HG02981 (cell line): ENCODE data around the gene TMEM198.
A peak's percentile ranks its signal among the peaks of the same experiment; 100 is the strongest.

Source experiments
- ATAC-seq: cut with Tn5 transposase; IDR thresholded peaks from one replicate; pipeline ENCODE4 v1.9.1; 2021; ENCODE audit warnings: mild to moderate bottlenecking, moderate library complexity; ENCODE audit not compliant: unreplicated experiment

The TMEM198 gene

GRCh38 chr2:219508971-219509779, 34.7 kb upstream of the TMEM198 start:
- peak; percentile 23 for ATAC-seq

DNA sequence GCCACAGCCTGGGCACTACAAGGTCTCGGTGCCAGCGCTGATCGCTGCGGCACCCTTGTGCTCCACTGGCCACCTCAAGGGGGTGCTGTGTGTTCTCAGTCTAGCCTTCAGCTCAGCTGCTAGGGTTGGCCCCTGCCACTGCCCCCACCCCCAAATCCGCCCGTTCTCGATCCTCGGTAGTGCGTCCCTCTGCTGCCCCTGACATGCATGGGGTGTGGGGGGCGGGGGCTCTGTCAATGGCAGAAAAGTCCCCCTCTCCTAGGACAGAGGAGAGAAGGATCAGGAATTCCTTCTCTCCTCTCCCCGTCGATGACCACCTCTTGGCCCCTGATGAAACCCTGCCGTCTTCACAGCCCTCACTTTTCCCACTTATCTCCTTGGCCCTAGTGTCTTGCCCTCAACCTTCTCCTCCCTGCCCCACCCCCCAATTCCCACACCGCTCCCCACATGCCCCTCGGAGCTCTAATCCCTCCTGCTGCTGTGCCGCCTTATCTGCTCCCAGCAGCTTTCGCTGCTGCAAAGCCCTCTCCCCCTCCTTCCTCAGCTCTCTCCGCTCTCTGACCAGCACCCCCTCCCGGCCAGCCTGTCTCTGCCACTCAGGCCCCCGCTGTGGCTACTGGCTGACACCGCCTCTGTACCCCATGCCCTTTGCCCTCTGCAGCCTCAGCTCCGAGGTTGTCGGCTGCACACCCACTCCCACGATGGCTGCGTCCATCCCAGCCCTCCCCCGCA, 33.9 kb upstream of the TMEM198 start:
- peak; percentile 63 for ATAC-seq

DNA sequence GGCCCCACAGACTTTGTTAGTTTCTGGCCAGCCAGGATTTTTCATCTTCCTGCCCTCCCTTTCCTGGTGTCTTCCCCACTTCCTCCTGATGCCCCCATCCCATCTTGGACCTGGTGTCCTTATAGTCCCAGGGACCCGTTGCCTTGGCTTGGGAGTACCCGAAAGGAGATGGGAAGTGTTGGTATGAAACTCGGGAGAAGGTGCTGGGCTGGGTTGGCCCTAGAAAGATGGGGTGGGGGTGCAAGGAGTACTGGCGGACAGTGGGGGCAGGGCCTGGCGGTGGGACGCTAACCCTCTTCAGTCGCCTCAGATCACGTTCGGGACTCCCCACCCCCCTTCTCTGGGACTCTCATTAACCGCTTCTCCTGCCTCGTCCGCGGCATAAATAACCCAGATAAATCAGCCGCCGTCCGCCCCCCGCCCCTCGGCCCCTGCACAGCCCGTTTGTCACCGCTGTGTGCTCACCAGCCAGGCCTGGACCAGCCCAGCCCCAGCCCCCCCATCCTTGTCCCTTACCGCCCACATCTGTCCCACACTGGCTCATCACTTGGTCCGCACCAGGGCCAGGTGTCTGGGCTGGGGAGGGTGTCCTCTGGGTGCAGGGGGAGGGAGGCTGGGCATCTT, 33.2 kb upstream of the TMEM198 start:
- no peak for ATAC-seq

- no peak for ATAC-seq
Measured at GRCh38 chr2:219511547-219512325, 32.1 kb upstream of the TMEM198 start.

GRCh38 chr2:219512524-219513216, 31.2 kb upstream of the TMEM198 start:
- no peak for ATAC-seq

- ATAC-seq: no peak
Measured at GRCh38 chr2:219513787-219514186, 30.0 kb upstream of the TMEM198 start.

GRCh38 chr2:219514196-219514761, 29.5 kb upstream of the TMEM198 start, which contains the start of gene ASIC4:
Gene ASIC4 (plus strand): TSS chr2:219514482. CDS start chr2:219514725, 243 bp downstream.
- no peak for ATAC-seq

- no peak for ATAC-seq
Measured at GRCh38 chr2:219514836-219515235, 29.0 kb upstream of the TMEM198 start.

DNA sequence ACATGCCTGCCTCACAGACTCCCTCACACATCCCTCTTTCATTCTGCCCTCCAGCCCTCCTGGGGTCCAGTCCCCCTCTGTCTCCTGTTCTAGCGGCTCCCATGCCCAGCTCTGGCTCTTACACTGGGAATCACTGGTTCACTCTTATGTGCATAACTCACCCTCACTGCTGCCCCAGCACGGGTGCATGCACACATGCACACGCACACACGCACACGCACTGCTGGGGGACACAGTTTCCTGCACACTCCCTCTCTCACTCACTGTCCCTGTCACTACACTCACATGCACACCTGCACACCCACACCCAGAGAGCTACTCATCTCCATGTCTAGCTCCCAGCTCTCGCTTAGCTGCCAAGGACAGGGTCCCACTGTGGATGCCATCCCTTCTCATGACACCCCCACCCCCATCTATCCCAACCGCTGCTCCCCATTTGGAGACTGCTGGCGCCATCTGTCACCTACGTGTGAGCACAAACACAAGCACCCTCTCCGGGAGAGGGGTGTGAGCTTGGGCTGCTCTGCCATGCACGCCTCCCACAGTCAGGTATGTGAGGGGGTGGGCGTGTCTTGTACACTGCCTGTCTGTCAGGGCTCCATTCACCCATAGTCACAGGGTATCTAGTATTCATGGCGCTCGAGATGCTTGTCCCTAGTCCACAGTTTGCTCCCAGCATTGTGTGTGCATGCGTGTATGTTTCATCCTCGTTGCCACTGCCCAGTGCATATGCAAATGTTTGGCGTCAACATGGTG, 27.8 kb upstream of the TMEM198 start:
- no peak for ATAC-seq

- ATAC-seq: no peak
Measured at GRCh38 chr2:219516888-219517287, 26.9 kb upstream of the TMEM198 start.

DNA sequence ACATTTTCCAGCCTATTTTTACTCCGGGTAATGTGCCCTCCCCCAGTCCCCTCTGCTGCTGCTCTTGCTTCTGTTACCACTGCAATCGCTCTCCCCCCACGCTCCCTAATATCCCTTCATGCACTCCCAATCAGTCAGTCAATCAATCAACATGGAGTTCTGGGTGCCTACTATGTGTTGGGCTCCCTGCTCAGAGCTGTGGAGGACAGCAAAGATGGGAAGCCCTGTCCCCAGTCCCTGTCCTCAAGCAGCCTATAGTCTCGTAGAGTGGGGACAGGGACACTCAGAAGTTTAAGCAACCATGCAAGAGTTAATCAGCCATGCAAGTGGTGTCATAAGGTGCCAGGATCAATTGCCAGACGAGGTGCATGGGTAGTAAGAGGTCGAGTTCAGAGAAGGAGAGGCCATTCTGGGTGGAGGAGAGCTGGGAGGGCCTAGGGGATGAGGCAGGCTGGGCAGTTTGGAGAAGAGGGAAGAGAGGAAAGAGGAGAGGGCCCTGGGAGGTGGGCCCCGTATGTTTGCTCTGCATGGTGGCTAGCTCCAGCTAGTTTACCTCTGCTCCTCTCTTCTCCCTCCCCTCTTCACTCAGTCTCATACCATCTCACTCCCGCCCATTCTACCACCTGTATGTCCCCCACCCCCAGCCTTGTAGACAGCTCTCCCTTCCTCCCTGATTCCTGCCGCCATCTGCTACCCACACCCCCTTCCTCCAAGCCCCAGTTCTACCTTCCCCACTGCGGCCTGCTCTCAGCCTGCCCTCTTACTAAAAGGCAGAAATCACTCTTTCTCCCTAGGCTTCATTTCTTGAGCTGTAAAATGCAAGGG, 25.7 kb upstream of the TMEM198 start:
- no peak for ATAC-seq

DNA sequence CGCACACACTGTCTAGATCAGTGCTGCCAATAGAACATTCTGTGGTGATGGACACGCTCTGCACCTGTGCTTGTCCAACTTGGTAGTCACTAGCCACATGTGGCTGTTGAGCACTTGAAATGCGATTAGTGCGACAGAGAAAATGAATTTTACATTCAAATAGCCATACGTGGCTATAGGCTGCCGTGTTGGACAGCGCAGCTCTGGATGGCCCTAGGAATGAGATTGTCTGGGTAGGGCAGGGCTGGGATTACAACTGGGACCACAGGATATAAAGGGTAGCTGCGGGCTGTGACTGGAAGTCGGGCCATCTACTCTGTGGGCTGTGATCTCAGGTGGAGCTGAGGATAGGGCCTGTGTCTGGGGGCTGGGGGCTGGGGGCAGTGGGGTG, 24.3 kb upstream of the TMEM198 start:
- ATAC-seq: no peak

DNA sequence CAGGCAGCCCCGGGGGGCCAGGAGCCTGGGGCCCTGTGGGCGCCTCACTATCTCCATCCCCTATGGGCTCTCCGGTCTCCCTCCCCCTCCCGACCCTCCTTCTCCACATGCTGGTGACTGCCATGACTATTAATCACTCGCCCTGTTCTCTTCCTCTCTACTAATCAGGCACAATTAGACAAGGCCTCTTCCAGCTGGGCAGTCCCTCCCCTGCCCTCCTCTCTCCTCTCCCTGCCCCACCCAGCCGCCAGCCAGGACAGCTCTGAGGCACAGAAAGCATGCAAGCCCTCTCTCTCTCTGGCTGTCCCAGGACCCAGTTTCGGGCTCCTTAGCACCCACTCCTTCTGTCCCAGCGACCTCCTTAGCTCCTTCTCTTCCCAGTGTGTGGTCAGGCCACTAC, 23.7 kb upstream of the TMEM198 start:
- no peak for ATAC-seq

DNA sequence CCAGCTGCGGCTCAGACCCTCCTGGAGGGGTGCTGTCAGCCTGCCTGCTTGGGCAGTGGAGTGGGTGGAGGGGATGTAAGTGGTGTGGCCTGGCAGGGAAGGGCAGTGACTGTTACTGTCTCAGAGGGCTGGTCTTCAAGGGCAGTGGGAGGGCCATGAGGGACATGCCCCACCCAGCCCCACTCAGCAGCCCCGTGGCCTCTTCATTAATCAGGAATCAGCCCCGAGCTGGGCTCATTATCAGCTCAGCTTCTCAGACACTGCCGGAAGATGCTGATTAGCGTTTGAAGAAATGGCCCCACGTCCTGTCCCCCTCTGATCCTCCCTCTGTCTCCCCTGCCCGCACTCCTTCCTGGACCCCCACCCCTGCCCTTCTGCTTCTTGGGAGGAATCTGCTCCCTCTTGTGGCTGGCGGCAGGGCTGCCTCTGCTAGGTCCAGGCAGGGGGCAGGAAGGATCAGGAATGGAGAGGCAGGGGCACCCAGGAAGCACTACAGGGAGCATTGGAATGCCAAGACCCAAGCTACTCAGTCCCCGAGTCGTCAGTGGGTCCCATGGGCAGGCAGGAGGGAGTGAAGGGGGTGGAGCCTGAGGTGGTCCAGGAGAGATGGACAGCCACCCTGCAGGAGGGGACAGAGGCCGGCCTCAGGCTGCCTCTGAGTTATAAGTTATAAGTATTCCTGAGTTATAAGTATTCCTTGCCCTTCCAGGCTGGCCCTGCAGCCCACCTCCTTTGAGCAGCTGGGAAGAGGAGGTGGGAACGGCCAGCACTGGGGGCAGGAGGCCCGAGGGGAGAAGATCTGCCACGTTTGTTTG, 22.6 kb upstream of the TMEM198 start:
- ATAC-seq: no peak

GRCh38 chr2:219522111-219523030, 21.5 kb upstream of the TMEM198 start:
- no peak for ATAC-seq

DNA sequence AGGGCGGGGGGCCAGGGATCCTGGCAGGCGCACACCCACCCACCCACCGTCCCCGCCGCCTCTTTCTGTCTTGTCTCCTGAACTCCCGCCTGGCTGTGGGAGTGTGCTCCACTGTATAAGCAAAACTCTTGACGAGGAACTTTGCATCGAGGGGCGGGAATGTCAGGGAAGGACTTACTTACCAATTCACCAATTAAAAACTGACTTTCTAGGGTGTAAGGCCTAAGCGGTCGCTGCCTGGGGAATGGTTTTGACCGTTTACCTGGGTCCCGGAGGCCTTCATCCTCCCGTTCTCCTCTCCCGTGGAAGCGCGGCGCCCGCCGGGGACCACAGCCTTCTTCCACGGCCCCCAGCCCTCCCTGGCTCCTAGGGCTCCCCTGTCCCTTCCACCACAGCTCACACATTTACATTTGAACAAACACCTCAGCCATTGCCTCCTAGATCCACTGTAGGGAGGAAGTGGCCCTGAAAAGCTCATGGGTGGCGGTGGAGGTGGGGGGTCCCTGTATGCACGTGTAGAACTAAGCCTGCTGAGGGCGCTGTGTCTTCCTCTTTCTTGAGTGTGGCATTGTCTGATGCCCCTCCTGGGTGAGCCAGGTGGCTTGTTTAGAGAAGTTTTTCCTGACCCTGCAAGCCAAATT, 20.7 kb upstream of the TMEM198 start:
- ATAC-seq: no peak
